Mononuclear cell (primary cell): ENCODE measurements around the gene S100A11. TPM values are rescaled to one million over a fixed set of nuclear protein-coding genes. Genes with fewer than 3 reads are reported as not detected.

Experiments
- H3K27me3 ChIP-seq: 2 replicates; pipeline ENCODE4 v1.6.0; 2011; ENCODE audit warnings: low read length, control low read depth; ENCODE audit not compliant: insufficient read depth
- H3K4me1 ChIP-seq: 2 replicates; pipeline ENCODE4 v1.5.1; 2011; ENCODE audit warnings: mild to moderate bottlenecking, low read length, control low read depth; ENCODE audit not compliant: insufficient read depth
- H3K4me3 ChIP-seq: 2 replicates; pipeline ENCODE4 v1.5.1; 2011; ENCODE audit warnings: mild to moderate bottlenecking, low read length, moderate library complexity
- H3K9me3 ChIP-seq: 2 replicates; pipeline ENCODE4 v1.5.1; 2011; ENCODE audit warnings: low read depth, mild to moderate bottlenecking, control low read depth, low read length
- total RNA-seq: library from RNA; depleted of rRNA; stranded (reverse); fragments of >200 nt; gene quantifications from one replicate; pipeline ENCODE4 v1.2.3, GENCODE V29; 2012

Gene S100A11
- total RNA-seq, 1 donor: 63.4 TPM

DNA sequence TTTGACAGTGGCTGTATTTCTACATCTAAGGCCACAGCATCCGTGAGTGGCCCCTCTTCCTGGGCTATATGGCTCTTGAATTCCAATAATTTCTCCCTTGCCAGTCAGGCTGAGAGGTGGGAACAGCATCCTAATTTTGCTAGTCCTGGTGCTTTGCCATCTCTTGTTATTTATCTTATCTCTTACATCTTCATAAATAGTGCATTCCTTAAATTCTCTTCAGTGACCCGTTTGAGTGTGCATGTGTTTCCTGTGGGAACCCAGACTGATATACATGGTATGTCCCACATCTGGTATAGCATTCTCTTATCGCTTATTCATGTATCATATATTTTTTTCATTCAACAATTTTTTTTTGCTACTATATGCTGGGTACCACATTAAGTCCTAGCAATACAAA lies 9.9 kb downstream of the S100A11 start:
- H3K27me3 ChIP-seq: no peaks in the 10 kb centered on the region
- H3K4me3 ChIP-seq: no peak overlapping the region
- H3K4me1 ChIP-seq: peaks cover 27% of the 10 kb centered on the region
- H3K9me3 ChIP-seq: no peaks in the 10 kb centered on the region

DNA sequence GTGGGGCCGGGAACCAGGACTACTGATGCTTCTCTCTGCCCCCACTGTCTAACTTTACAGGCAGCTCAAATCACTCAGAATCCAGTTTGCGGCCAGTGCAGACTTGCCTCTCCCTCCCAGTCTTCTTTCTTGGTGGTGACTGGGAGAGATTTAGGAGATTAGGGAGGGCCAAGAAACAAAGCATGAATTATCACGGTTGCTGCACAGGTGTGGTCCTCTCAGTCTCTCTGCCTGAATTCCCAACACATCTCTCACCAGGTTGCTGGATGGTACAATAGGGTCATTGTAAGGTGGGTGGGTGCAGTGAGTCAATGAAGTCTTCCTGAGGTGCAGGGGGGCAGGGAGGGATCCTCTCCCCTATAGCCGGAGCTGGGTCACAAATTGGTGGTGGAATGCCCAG lies 12.6 kb downstream of the S100A11 start:
- H3K4me1 ChIP-seq: peaks cover 2% of the 10 kb centered on the region
- no peaks in the 10 kb centered on the region for H3K9me3 ChIP-seq
- H3K27me3 ChIP-seq: no peaks in the 10 kb centered on the region
- no peak overlapping the region for H3K4me3 ChIP-seq

DNA sequence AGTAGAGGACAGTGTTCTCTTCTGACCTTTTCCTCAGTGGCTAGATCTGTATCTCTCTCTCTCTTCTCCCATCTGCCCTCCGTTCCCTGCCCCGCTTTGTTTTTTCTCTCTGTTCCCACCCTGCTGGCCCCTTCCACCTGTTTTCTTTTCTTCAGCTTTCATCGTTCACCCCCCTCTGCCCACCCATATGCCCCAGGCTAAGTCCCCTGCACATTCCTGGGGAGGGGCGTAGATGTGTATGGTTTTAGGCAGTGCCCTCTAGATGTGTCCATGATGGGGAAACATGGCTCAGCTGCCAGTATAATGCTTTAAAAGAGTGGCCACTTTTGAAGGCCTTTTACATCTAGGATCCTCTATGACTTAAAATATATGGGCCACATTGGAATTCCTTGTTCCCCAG lies 13.6 kb downstream of the S100A11 start:
- H3K27me3 ChIP-seq: no peaks in the 10 kb centered on the region

DNA sequence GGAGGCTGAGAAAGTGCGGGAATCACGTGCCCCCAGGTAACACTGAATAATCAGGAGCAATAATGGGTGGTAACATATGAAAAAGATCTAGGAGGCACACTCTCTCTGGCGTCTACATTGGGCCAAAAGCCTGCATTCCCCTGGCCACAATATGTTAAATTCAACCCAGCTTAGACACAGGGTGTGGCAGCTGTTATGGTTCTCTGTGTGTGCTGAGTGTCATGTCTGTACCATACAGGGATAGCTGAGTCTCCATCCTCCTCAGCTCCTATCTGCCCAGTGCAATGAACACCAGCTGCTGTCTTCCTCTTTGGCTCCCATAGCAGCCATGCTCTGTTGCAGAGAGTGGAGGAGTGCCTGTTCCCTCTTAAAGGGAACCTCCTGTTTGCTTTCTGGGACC lies 14.3 kb downstream of the S100A11 start:
- Histone ChIP-seq H3K9me3 (no peaks in the 10 kb centered on the region), H3K27me3 (no peaks in the 10 kb centered on the region), H3K4me3 (no peak overlapping the region), H3K4me1 (no peaks in the 10 kb centered on the region)

More for the DNA sequence above, 13.6 kb downstream of the S100A11 start:
- Histone ChIP-seq H3K4me1 (no peaks in the 10 kb centered on the region), H3K4me3 (no peak overlapping the region), H3K9me3 (no peaks in the 10 kb centered on the region)

DNA sequence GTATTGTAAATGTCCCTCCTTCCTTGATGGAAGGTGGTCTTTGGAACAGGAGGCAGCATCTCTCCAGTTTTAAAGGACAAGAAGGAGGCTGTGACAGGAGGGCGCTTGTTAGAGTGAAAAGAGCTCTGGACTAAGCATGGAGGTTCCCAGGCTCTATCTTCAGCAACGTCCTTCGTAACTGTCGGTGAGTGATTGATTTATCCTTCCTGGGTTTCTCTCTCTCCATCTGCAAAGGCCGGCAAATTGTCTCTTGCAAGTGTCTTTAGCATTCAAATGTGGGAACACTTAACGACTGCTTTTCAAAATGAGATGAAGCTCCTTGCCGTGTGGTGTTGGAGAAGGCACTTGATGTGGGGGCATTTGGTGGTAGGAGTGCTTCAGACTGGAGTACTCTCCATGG lies 15.2 kb downstream of the S100A11 start:
- Histone ChIP-seq H3K4me3 (no peak overlapping the region), H3K4me1 (no peaks in the 10 kb centered on the region), H3K9me3 (no peaks in the 10 kb centered on the region), H3K27me3 (no peaks in the 10 kb centered on the region)

DNA sequence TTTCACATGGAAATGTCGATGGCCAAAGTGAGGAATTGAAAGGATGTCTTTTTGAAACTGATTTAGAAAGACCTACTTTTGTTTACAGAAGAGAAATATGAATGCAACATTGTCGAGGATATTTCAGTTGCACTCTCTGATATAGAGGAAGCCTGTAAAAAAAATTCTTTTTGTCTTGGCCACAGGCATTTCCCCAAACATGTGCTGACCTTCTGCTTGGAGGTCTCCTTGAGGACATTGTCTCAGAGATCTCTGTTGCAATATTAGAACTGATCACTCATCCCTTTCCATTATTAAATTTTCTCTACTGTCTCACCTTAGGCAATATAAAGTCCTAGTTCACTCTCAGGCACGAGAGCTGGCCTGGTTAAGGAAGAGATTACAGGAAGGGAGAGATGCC lies 16.0 kb downstream of the S100A11 start:
- Histone ChIP-seq H3K9me3 (no peaks in the 10 kb centered on the region), H3K4me1 (no peaks in the 10 kb centered on the region), H3K27me3 (no peaks in the 10 kb centered on the region), H3K4me3 (no peak overlapping the region)

DNA sequence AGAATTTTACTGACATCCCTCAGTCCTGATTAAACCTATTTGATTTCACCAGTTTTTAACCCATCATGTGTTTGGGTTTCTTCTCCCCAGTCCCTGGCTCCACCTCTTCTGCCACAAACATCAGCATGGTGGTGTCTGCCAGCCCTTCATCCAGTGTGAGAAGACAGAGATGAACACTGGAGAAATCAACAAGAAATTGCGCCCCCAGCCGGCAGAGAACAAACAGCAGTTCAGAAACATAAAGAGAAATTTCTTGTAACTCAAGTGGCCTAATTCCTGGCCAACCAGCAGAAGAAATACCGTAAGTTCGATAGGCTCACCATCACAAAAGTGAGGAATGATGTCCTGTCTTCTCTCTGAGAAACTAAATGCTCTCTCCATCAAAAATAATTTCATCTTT lies 18.3 kb downstream of the S100A11 start:
- H3K9me3 ChIP-seq: no peaks in the 10 kb centered on the region
- no peaks in the 10 kb centered on the region for H3K27me3 ChIP-seq
- H3K4me3 ChIP-seq: no peak overlapping the region
- no peaks in the 10 kb centered on the region for H3K4me1 ChIP-seq

DNA sequence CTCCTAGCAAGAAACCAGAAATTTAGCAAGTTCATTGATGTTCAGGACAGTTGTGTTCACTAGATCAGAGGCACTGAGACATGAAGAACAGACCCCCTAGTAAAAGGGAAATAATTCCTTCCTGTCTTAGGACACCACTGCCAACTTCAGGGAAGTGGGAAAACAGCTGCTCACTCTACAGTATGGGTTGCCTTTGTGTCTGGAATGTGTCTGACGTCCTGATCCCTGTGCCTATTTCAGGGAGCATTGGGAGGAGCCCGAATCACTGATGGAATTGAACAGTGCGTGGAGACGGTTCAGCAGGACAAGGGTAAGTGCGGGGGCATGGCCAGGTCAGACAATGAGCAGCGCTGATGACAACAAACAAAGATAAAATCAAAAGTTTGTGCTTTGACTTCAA lies 21.0 kb downstream of the S100A11 start:
- no peaks in the 10 kb centered on the region for H3K9me3 ChIP-seq
- H3K4me3 ChIP-seq: no peak overlapping the region
- no peaks in the 10 kb centered on the region for H3K27me3 ChIP-seq
- H3K4me1 ChIP-seq: no peaks in the 10 kb centered on the region

DNA sequence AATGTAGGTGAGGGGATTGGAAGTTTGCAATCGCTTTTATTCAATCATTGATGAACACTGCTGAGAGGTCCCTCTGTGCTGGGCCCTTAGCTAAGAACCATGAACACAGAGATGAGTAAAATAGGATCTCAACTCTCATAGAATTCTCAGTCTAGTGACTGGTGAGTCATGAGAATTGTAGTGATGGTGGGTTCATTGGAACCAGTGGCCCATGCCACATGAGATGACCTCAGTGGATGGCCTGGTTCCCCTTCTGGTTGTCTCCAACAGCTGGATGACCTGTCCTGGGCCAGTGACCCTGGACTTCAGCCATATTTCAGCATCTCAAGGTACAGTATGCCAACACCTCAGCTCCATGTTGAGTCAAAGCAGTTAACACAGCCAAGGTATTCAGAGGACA lies 21.9 kb downstream of the S100A11 start:
- no peaks in the 10 kb centered on the region for H3K9me3 ChIP-seq
- H3K4me3 ChIP-seq: no peak overlapping the region
- H3K4me1 ChIP-seq: no peaks in the 10 kb centered on the region
- no peaks in the 10 kb centered on the region for H3K27me3 ChIP-seq

DNA sequence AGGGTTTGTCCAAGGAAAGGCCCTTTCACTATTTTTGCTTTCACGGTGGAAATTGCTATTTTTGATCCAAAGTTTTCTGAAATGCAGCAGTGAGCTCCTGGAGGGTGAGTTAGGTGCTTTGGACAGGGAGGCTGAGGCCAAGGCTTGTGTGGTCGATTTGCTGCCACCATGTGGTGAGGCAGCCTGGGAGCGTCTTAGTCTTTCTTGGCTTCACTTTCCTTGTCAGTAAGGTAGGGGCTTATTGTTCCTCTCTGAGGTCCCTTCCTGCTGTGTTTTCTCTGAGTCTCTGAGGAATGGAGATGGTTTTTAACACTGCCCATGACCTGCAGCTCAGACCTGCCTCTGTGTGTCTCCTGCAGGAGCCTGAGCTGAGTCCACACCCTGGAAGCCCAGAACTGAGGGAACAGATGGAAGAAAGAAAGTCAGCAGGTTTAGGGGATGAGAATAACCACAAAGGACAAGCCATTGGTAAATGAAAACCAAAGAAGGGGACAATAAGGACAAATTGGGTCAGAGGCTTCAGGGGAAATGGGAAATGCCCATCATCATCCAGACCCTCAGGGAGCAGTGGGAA lies 23.1 kb downstream of the S100A11 start:
- no peak overlapping the region for H3K4me3 ChIP-seq
- H3K27me3 ChIP-seq: peaks cover 3% of the 10 kb centered on the region
- no peaks in the 10 kb centered on the region for H3K9me3 ChIP-seq
- no peaks in the 10 kb centered on the region for H3K4me1 ChIP-seq

DNA sequence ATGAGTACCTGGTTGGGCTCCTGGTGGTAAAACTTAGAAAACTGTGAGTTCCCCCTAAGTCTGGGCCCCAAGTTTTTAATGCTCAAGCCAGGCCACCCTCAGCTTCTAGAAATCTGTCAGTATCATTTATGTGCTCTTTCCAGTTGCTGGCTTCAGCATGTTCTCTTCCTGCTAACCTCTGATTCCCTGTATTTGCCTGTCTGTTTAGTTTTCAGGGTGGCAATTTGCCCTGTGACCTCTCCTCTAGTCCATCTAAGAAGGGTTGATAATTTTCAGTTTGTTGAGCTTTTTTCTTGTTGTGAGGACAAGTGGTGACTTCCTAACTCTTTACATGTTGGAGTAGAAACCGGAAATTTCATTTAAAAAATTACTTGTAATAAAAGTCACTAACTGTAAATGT lies 27.1 kb downstream of the S100A11 start:
- Histone ChIP-seq H3K4me3 (no peak overlapping the region), H3K4me1 (no peaks in the 10 kb centered on the region), H3K9me3 (no peaks in the 10 kb centered on the region), H3K27me3 (peaks cover 6% of the 10 kb centered on the region)

DNA sequence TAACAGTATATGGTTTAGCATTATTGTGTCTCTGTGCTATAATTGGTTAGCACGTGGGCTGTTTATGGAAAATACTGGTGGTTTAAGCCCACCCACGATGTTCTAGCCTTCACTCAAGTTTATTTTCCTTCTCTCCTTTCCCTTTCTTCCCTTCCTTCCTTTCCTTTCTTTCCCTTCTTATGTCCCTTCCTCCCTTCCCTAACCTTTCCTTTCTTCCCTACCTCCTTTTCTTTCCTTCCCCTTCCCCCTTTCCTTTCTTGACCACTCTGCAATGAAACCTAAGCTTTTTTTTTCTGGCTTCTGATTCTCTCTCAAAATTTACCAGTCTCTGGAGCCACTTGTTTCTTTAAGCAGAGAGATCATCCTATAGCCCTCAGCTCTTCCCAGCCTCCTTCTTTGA lies 29.8 kb downstream of the S100A11 start:
- Histone ChIP-seq H3K4me1 (peaks cover 2% of the 10 kb centered on the region), H3K27me3 (peaks cover 13% of the 10 kb centered on the region), H3K4me3 (no peak overlapping the region), H3K9me3 (no peaks in the 10 kb centered on the region)

DNA sequence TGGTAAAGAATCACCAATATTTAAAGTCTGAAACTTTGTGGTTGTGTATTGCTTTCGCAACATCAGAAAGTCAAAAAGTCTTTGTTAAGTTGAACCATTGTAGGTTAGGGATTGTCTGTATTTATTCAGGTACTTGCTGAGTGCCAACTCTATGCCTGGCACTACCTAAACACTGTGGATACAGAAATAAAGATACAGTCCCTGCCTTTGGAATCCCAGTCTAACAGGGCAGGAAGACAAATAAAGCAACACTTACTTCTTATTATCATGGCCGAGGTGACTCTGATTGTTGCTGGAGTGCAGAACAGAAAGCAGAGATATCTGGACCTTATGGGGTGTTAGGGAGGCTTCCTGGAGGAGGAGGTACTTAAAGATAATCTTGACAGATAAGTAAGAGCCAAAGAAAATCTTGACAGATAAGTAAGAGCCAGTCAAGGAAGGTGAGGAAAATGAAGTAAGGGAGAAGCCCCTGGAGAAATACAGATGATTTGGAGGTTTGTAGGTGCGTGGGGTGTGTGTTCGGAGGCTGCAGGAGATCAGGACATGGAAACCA lies 31.4 kb downstream of the S100A11 start:
- H3K27me3 ChIP-seq: peaks cover 13% of the 10 kb centered on the region
- H3K9me3 ChIP-seq: no peaks in the 10 kb centered on the region
- H3K4me3 ChIP-seq: no peak overlapping the region
- peaks cover 18% of the 10 kb centered on the region for H3K4me1 ChIP-seq

DNA sequence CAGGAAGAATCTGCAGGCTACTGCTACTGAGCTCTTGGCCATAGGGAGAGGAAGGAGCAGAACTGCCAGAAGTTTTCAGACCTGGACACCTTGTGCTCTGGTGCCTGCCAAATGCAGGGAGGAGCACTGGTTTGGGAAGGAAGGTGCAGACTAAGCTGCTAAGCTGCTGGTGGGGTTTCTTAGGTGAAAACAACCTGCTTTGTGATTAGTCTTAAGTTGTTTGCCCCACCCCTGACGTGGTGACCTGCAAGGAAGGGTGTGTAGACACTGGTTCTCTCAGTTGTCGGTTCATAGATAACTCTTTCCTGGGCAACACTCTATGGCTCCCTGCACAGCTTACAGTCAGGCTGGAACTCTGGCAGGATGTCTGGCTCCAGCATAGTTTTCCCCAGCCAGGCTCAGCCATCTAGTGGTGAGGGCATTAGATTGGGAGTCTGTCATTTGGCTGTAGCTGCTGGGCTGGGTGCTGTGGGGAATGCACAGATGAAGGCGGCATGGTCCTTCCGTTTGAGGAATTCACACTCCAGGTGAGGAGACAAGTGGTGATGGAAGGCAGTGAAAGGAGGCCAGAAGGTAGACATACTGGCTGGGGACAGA lies 32.9 kb downstream of the S100A11 start:
- H3K9me3 ChIP-seq: no peaks in the 10 kb centered on the region
- H3K4me1 ChIP-seq: peaks cover 18% of the 10 kb centered on the region
- no peak overlapping the region for H3K4me3 ChIP-seq
- H3K27me3 ChIP-seq: peaks cover 10% of the 10 kb centered on the region

DNA sequence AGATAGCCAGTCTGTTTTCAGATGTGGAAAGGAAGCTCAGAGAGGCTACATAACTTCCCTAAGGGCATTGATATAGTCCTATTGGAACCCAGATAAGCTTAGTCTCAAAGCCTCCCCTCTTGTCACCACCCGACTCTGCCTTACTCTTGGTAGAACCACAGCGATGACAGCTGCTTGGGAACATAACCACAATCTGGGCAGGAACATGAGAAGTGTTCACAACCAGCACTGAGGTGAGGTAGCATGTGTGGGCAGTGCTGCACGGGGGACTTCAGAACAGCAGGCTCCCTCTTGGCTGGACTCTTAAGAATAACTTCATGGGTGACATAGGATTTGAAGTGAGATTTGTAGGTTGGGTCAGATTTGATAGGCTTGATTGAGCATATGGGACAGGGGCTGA lies 33.8 kb downstream of the S100A11 start:
- Histone ChIP-seq H3K9me3 (no peaks in the 10 kb centered on the region), H3K4me3 (no peak overlapping the region), H3K27me3 (peaks cover 7% of the 10 kb centered on the region), H3K4me1 (peaks cover 18% of the 10 kb centered on the region)
